Measurements from ENCODE around the gene KIF5A. TPM values are rescaled to one million over a fixed set of nuclear protein-coding genes. Genes with fewer than 3 reads are reported as not detected.
"Not testable (repeated sequence)": the region's sequence is repeated elsewhere in the genome, so short reads cannot be mapped to it uniquely, and the experiment has no call there.

The KIF5A gene
- total and polyA plus RNA-seq, 2 of the 13 experiments (the other 11 are each of a cell fraction or from before 2014, with no cell fraction given): 1.6 to 11.9 TPM

DNA sequence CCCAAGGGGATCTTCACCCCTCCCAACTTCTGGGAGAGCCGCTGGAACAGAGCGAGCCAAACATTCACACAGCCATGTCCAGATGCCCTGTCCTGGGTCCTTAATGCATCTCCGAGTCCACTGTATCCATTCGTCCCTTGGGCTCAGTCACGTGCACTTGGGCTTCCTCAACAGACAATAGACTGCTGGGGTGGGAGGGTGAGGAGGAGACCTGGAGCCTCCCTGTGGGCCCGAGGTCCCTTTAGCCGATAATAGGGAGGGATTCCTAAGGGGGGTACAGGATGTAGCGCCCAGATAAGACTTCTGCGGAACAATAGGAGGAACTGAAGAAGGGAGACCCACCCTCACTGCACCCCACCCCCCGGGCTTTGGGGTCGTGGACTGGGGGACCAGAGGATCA, 68.1 kb downstream of the KIF5A start (continued):
- no peak for TF ChIP-seq ARID4A (CRISPR knock-in tag; IDR thresholded peaks at IDR 0.05; ENCODE audit: borderline replicate concordance)
- TF ChIP-seq SAP130 (CRISPR knock-in tag; IDR thresholded peaks at IDR 0.05; ENCODE audit: low read depth): no peak
- no peak for TF ChIP-seq SIX4 (CRISPR knock-in tag; IDR thresholded peaks at IDR 0.05)
- no peak for TF ChIP-seq NAIF1 (CRISPR knock-in tag; IDR thresholded peaks at IDR 0.05; ENCODE audit: borderline replicate concordance)
- TF ChIP-seq ARHGAP35 (CRISPR knock-in tag; IDR thresholded peaks at IDR 0.05; ENCODE audit: borderline replicate concordance): no peak
- no peak for TF ChIP-seq NCOR1 (IDR thresholded peaks at IDR 0.05; ENCODE audit: borderline replicate concordance, low read length)

- intact Hi-C loops (cut with micrococcal nuclease; ENCODE audit: unreplicated experiment); ATAC-seq: not testable (repeated sequence)
Measured at GRCh38 chr12:57618431-57618830, 68.6 kb downstream of the KIF5A start.

More at GRCh38 chr12:57618431-57618830, 68.6 kb downstream of the KIF5A start:
- H3K4me3 ChIP-seq (replicated peaks in 1 of 3; ENCODE audit: insufficient read depth in 1 of 3, low read depth in 2 of 3, low read length in 3 of 3); BruUV-seq (replicated peaks); H3K36me3 ChIP-seq (replicated peaks in 1 of 2; ENCODE audit: control insufficient read depth in 1 of 2, insufficient read depth in 2 of 2, low read length in 2 of 2); CTCF ChIA-PET (ENCODE audit: low intra/inter-chr PET ratio, low total read pairs); H3K9me3 ChIP-seq (ENCODE audit: low read length); H2AFZ ChIP-seq (ENCODE audit: low read length); in situ Hi-C loops (cut with HindIII; ENCODE audit: extremely low pct_ligation_motif_present, low pct_unique_long_range_greater_than_20kb); H3K27ac ChIP-seq (ENCODE audit: extremely low read length, insufficient read depth, low read length); H4K20me1 ChIP-seq (ENCODE audit: insufficient read depth, low read length); H3K4me2 ChIP-seq (ENCODE audit: low read depth, low read length); H3K79me2 ChIP-seq (ENCODE audit: insufficient read depth, low read length); H3K9ac ChIP-seq (ENCODE audit: insufficient read depth, low read depth, low read length); POLR2A ChIA-PET; FAIRE-seq; DNase-seq (ENCODE audit: low spot score): not testable (repeated sequence)
- 77% methylated on average over 6 of the region's 6 CpGs for WGBS (ENCODE audit: low lambda C conversion rate)
- peaks cover 16 to 43% of the 10 kb centered on the region in 2 experiments for H3K27me3 ChIP-seq (ENCODE audit: control insufficient read depth in 1 of 2, insufficient read depth in 2 of 2, low read length in 2 of 2)
- peaks cover 42% of the 10 kb centered on the region for H3K4me1 ChIP-seq (ENCODE audit: insufficient read depth, low read length)
